Measurements from ENCODE around the gene NHLRC1.

The NHLRC1 gene

GRCh38 chr6:18080544-18080943 lies 41.9 kb downstream of the NHLRC1 start:
- DNase-seq = no peak

GRCh38 chr6:18078866-18079265 lies 43.6 kb downstream of the NHLRC1 start:
- DNase-seq = no peak

GRCh38 chr6:18076231-18076630 lies 46.2 kb downstream of the NHLRC1 start:
- no peak for DNase-seq

- DNase-seq = no peak
Measured at GRCh38 chr6:18072841-18073240, 49.6 kb downstream of the NHLRC1 start.

GRCh38 chr6:18070486-18070885 lies 52.0 kb downstream of the NHLRC1 start:
- no peak for DNase-seq

Measured in CD4-positive, alpha-beta T cell treated with Interleukin-10 for 1 hour (primary cell).